EL (cell line): ENCODE measurements around the gene CCNL2.
"Not testable (repeated sequence)": the region's sequence is repeated elsewhere in the genome, so short reads cannot be mapped to it uniquely, and the experiment has no call there.

Experiments
- DNase-seq: peaks from one replicate; pipeline ENCODE4 v3.0.0-alpha.2; 2016

Gene CCNL2

GRCh38 chr1:1371746-1372711 lies 27.1 kb downstream of the CCNL2 start:
- DNase-seq, result peak; percentile 61

GRCh38 chr1:1371364-1371745 lies 27.8 kb downstream of the CCNL2 start:
- no peak for DNase-seq

GRCh38 chr1:1370771-1371300 lies 28.3 kb downstream of the CCNL2 start:
- DNase-seq, result no peak

GRCh38 chr1:1370094-1370493 lies 29.0 kb downstream of the CCNL2 start:
- DNase-seq, result not testable (repeated sequence)

GRCh38 chr1:1367315-1367714 lies 31.8 kb downstream of the CCNL2 start:
- no peak for DNase-seq

GRCh38 chr1:1366699-1367066 lies 32.5 kb downstream of the CCNL2 start:
- no peak for DNase-seq

- DNase-seq, result no peak
Observed at GRCh38 chr1:1365875-1366698, 33.0 kb downstream of the CCNL2 start.

- no peak for DNase-seq
Observed at GRCh38 chr1:1364266-1364665, 34.9 kb downstream of the CCNL2 start.

GRCh38 chr1:1361982-1362423 lies 37.1 kb downstream of the CCNL2 start:
- peak; percentile 85 for DNase-seq

GRCh38 chr1:1361233-1361981 lies 37.7 kb downstream of the CCNL2 start:
- DNase-seq, result no peak

- peak; percentile 97 for DNase-seq
Observed at GRCh38 chr1:1360506-1361169, 38.5 kb downstream of the CCNL2 start.

- peak; percentile 65 for DNase-seq
Observed at GRCh38 chr1:1359664-1360468, 39.3 kb downstream of the CCNL2 start.

- DNase-seq, result peak; percentile 57
Observed at GRCh38 chr1:1359308-1359663, 39.8 kb downstream of the CCNL2 start.

GRCh38 chr1:1358433-1359271 lies 40.5 kb downstream of the CCNL2 start, which contains the start of gene MXRA8:
Gene MXRA8 (minus strand): TSS chr1:1358555. CDS start chr1:1358504, 51 bp downstream.
- peak; percentile 89 for DNase-seq

- peak; percentile 53 for DNase-seq
Observed at GRCh38 chr1:1357871-1358432, 41.2 kb downstream of the CCNL2 start.

GRCh38 chr1:1356796-1357401 lies 42.2 kb downstream of the CCNL2 start:
- peak; percentile 63 for DNase-seq

- DNase-seq, result no peak
Observed at GRCh38 chr1:1356166-1356795, 42.9 kb downstream of the CCNL2 start.

- DNase-seq, result peak; percentile 37
Observed at GRCh38 chr1:1355416-1355815, 43.7 kb downstream of the CCNL2 start.
